Transverse colon (tissue), 4 donors: ENCODE measurements around the gene MYL12A. TPM values are rescaled to one million over a fixed set of nuclear protein-coding genes. Genes with fewer than 3 reads are reported as not detected.

ENCODE experiments used
- DNase-seq: peaks from one replicate; pipeline ENCODE4 v3.0.0-alpha.2; 2019
- H3K27ac ChIP-seq, 4 donors: fragments of 200-600 bp; sonication (generic); 2 replicates each; pipeline ENCODE4 v1.5.1; 2016 to 2018; ENCODE audit warnings: inconsistent platforms in 4 of 4
- H3K27me3 ChIP-seq: fragments of 200-600 bp; sonication (generic); 2 replicates; pipeline ENCODE4 v1.5.1; 2017; ENCODE audit warnings: inconsistent platforms
- H3K36me3 ChIP-seq, 4 donors: fragments of 200-600 bp; sonication (generic); 2 replicates each; pipeline ENCODE4 v1.5.1; 2017 to 2019; ENCODE audit warnings: inconsistent platforms in 4 of 4
- H3K4me1 ChIP-seq, 4 donors: fragments of 200-600 bp; sonication (generic); 2 replicates each; pipeline ENCODE4 v1.5.1; 2017 to 2020; ENCODE audit warnings: inconsistent platforms in 4 of 4
- H3K4me3 ChIP-seq, 4 donors: fragments of 200-600 bp; sonication (generic); 1 replicate in 1 of 4; 2 replicates in 3 of 4; pipeline versions ENCODE4 v1.5.1 to v1.6.1; 2017 to 2019; ENCODE audit warnings: inconsistent platforms in 4 of 4
- H3K9me3 ChIP-seq, 2 donors: fragments of 200-600 bp; sonication (generic); 2 replicates each; pipeline ENCODE4 v1.5.1; 2017 to 2019; ENCODE audit warnings: inconsistent platforms in 2 of 2
- EP300 ChIP-seq: sonication (generic); formaldehyde crosslinking; IDR thresholded peaks from one replicate; pipeline ENCODE4 v1.6.1; 2017; ENCODE audit warnings: antibody characterized with exemption, low read depth
- POLR2A ChIP-seq: fragments of 450-650 bp; IDR thresholded peaks from one replicate; pipeline ENCODE4 v1.6.1; 2016; ENCODE audit warnings: antibody characterized with exemption, mild to moderate bottlenecking, moderate library complexity
- POLR2AphosphoS5 ChIP-seq, 3 donors: sonication (generic); formaldehyde crosslinking; IDR thresholded peaks; one replicate each; pipeline ENCODE4 v1.6.1; 2016; ENCODE audit warnings: antibody characterized with exemption in 3 of 3
- WGBS, 2 donors: methylation state at CpG; one replicate each; pipeline ENCODE4 v1.1.5; 2018; ENCODE audit warnings: low coverage in 1 of 2; 5-methylcytosine and 5-hydroxymethylcytosine counted together
- in situ Hi-C, 4 donors: fragments of 200-750 bp; cut with MboI; loops; one replicate each; pipeline versions ENCODE4 v1.15.0 to v1.15.1; 2017; ENCODE audit warnings: low sequenced_read_pairs in 3 of 4, low pct_ligation_motif_present in 1 of 4, low pct_unique_long_range_greater_than_20kb in 1 of 4
- intact Hi-C: fragments of 100-400 bp; cut with DNase I; formaldehyde crosslinking; loops from one replicate; pipeline ENCODE4 v1.15.1; 2023; ENCODE audit warnings: low total_unique reads
- total RNA-seq, 4 donors: library from RNA; depleted of rRNA; stranded (reverse); fragments of >200 nt; gene quantifications; one replicate each; pipeline ENCODE4 v1.1.0, GENCODE V29; 2016
- TF ChIP-seq, protein P1 (sequence below), 5 experiments: fragments of 200-600 bp in 3 of 5; fragments of 450-650 bp in 2 of 5; sonication (generic) in 3 of 5; IDR thresholded peaks; 1 replicate in 2 of 5; 2 replicates in 3 of 5; pipeline ENCODE4 v1.5.1; 2016 to 2017; ENCODE audit warnings: antibody characterized with exemption in 5 of 5, inconsistent platforms in 3 of 5, mild to moderate bottlenecking in 2 of 5, moderate library complexity in 1 of 5

The MYL12A gene
- total RNA-seq, 4 donors from 2014 or later, result 257 to 511 (median 338) TPM

DNA sequence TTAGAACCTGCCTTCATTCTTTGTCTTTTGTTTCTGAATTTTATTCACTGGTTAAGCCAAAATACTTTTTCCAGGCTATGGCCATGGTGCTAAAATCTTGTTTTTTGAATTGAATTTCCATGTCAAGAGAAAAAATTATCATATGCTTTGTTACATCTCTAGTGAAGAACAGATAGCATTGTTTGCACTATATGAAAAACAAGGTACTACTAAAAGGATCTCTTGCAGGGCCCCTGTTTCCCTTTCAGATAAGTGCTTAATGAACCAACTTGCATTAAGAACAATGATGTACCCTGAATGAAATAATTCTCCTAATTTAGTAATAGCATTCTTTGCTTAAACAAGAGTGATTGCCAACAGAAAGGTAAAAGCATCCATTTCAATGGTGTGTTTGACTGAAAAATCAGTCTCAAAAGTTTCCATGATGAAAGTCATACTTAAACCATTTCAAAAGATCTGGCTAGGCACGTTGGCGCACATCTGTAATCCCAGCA, 10.1 kb downstream of the MYL12A start:
- Histone ChIP-seq H3K9me3 (no peaks in the 10 kb centered on the region), H3K4me1 (peaks cover 14 to 47% (median 18%) of the 10 kb centered on the region in 4 donors), H3K27ac (peak overlapping the region; percentile 43 to 73 (median 62)), H3K4me3 (no peak overlapping the region), H3K27me3 (no peaks in the 10 kb centered on the region), H3K36me3 (peaks cover 0 to 49% (median 20%) of the 10 kb centered on the region in 4 donors)
- in situ Hi-C loops, result no loop called here
- intact Hi-C loops, result no loop called here
- WGBS, 2 donors, result 88% methylated on average over 2 of the region's 2 CpGs
- no peak for DNase-seq
- no peak for TF ChIP-seq POLR2AphosphoS5 (IDR thresholded peaks at IDR 0.05)
- TF ChIP-seq EP300, result no peak
- TF ChIP-seq, protein P1, sequence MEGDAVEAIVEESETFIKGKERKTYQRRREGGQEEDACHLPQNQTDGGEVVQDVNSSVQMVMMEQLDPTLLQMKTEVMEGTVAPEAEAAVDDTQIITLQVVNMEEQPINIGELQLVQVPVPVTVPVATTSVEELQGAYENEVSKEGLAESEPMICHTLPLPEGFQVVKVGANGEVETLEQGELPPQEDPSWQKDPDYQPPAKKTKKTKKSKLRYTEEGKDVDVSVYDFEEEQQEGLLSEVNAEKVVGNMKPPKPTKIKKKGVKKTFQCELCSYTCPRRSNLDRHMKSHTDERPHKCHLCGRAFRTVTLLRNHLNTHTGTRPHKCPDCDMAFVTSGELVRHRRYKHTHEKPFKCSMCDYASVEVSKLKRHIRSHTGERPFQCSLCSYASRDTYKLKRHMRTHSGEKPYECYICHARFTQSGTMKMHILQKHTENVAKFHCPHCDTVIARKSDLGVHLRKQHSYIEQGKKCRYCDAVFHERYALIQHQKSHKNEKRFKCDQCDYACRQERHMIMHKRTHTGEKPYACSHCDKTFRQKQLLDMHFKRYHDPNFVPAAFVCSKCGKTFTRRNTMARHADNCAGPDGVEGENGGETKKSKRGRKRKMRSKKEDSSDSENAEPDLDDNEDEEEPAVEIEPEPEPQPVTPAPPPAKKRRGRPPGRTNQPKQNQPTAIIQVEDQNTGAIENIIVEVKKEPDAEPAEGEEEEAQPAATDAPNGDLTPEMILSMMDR (IDR thresholded peaks at IDR 0.05), result no peak
- no peak for TF ChIP-seq POLR2A

DNA sequence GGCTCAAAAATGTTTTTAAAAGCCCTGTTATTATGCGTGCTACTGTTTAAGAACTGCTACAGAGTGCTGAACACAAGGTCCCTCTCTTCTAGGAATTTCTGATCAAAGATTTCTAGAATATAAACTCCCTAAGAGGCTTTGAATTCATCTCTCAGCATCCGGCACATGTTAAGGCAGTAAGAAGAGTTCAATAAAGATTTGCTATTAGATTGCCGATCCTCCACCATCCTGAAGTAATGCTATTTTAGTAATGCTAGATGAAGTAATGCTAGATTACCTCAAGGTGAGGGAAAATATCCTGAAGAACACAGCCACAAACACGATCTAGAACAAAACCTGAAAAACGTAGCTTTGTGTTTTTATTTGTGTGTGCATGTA, 13.4 kb downstream of the MYL12A start:
- intact Hi-C loops (loop anchor here (5.0 kb wide), 1 partner anchor 336 kb away; no protein-coding TSS in a partner anchor), in situ Hi-C loops (no loop called here)
- Histone ChIP-seq H3K36me3 (peaks cover 0 to 21% (median 6%) of the 10 kb centered on the region in 4 donors), H3K4me3 (peak overlapping the region; percentile 84 to 96 (median 91)), H3K27me3 (no peaks in the 10 kb centered on the region), H3K9me3 (no peaks in the 10 kb centered on the region), H3K4me1 (peaks cover 27 to 60% (median 48%) of the 10 kb centered on the region in 4 donors), H3K27ac (peak overlapping the region; percentile 92 to 99 (median 97))
- TF ChIP-seq POLR2AphosphoS5 (IDR thresholded peaks at IDR 0.05) (no peak), EP300 (no peak), POLR2A (no peak)
- TF ChIP-seq, protein P1 (IDR thresholded peaks at IDR 0.05), result no peak
- DNase-seq, result no peak
- WGBS, 2 donors, result 0 to 10% methylated on average over 4 to 5 of the region's 5 CpGs

DNA sequence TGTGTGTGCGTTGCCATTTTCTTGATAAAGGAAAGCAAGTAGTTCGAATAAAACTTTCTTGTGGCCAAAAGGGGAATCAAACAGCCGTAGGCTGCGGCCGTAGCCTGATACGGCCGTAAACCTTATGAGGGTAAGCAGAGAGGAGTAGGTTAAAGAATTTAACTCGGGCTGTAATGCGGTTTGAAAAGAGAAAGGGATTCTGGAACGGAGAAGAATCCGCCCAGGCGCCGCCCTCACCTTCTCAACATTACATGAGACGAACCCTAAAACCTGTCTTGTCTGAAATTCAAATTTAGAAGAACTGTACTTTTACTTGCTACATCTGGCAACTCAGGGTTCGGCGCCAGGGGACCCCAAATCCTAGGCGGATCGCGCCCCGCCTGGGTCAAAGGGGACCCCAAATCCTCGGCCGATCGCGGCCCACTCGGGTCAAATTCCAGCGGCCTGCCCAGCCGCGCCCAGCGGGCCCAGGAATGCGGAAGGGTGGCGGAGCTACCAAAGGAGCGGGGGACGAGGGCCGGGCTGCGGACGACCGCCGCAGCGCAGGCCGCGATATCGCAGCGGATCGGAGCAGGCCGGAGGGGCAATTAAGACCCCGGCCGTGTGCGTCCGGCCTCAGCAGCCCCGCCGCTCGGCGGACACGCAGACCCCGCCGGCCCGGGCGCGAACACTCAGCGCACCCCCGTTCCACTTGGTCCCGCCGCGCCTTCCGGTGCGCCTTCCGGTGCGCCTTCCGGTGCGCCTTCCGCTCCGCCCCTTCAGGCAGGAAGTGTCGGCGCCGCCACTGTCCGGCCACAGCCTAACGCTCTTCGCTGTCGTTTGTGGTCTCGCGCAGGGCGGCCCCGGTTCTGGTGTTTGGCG, 14.0 kb downstream of the MYL12A start, which contains the start of gene MYL12B:
Gene MYL12B, plus strand, starts transcription at position 761 of the 861 bp plus-strand sequence. CDS start 10,766 bp downstream, outside the sequence.
- peak; percentile 89 for DNase-seq
- WGBS, 2 donors, result 0% methylated on average over 14 to 62 of the region's 84 CpGs
- intact Hi-C loops, result loop anchor here (5.0 kb wide), 1 partner anchor 336 kb away; no protein-coding TSS in a partner anchor
- no peaks in the 10 kb centered on the region for H3K27me3 ChIP-seq
- H3K9me3 ChIP-seq, result no peaks in the 10 kb centered on the region
- peaks cover 27 to 61% (median 47%) of the 10 kb centered on the region in 4 donors for H3K4me1 ChIP-seq
- in situ Hi-C loops, result no loop called here
- peaks cover 0 to 15% (median 3%) of the 10 kb centered on the region in 4 donors for H3K36me3 ChIP-seq
- H3K4me3 ChIP-seq, result peak within 1 kb of the TSS; percentile 84 to 96 (median 91)
- peak within 1 kb of the TSS; percentile 92 to 99 (median 97) for H3K27ac ChIP-seq
- TF ChIP-seq POLR2A (peak; percentile 88), POLR2AphosphoS5 (IDR thresholded peaks at IDR 0.05) (peak; percentile 70 to 96 (median 94)), EP300 (no peak)
- TF ChIP-seq, protein P1 (IDR thresholded peaks at IDR 0.05), result peak in 2 of 5 experiments; percentile 22 to 28
